Measurements from ENCODE around the gene CNTN4. TPM values are rescaled to one million over a fixed set of nuclear protein-coding genes. Genes with fewer than 3 reads are reported as not detected.

CNTN4 gene
- polyA plus RNA-seq, 1 donor (not counting 4 experiments of a cell fraction or from before 2014, with no cell fraction given) = not detected

- H3K4me3 ChIP-seq (ENCODE audit: control insufficient read depth in 2 of 3, extremely low read depth in 1 of 3, insufficient read depth in 2 of 3, low read depth in 1 of 3, low read length in 3 of 3) = no peak overlapping the region
- FAIRE-seq = no peak
- H3K27ac ChIP-seq (ENCODE audit: control insufficient read depth, insufficient read depth, low read length) = no peak overlapping the region
These were observed 755.0 kb downstream of the CNTN4 start for GRCh38 chr3:2853651-2854050.

DNA sequence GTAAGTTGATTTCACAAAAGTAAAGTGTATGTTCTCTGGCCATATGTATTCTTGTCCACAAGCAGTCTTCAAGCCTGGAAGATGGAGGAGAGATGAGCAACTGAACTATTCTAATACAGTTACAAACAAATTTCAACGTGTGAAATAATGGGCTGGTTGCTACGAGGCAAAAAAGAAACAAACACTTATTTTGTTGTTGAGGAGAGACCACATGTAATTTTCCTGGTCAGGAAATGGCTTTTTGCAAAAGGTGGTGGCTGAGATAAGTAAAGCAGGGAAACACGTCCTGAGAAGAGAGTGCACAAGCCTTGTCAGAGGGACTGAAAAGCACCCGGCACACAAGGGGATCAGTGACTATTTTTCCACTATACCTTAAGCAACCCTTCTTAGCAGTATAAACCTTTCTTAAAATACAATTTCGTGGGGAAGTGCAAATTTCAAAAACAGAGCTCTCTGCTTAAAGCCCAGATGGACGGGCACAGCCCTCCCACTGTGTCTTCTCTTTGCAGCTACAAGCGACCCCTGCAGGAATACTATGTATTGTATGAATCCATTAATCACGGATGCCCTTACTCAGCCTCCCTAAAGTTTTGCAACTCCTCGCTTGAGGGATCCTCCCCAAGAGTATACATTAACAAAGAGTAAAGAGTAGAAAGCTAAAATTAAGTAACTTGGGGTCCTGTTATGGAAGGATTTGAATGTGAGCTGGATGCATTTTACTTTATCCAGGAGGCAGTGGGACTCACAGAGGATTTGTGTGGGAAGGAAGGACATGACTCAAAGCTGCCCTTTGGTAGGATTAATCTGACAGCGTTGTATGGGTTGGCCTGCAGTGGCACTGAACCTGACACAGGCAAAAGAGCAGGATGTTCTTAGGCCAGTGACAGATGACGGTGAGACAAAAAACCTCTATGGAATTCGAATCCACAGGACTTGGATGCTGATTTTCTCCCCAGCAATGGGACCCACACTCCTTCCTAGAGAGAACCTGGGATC is 757.8 kb downstream of the CNTN4 start:
- no peaks in the 10 kb centered on the region for H4K20me1 ChIP-seq (ENCODE audit: control insufficient read depth, extremely low read depth, insufficient read depth, low read length)
- H3K4me2 ChIP-seq (ENCODE audit: control insufficient read depth, extremely low read depth, insufficient read depth, low read depth, low read length) = no peak overlapping the region
- H3K4me3 ChIP-seq (ENCODE audit: control insufficient read depth in 2 of 3, extremely low read depth in 1 of 3, insufficient read depth in 2 of 3, low read depth in 1 of 3, low read length in 3 of 3) = no peak overlapping the region
- no peak for TF ChIP-seq EZH2 (IDR thresholded peaks at IDR 0.05; ENCODE audit: low read length)
- TF ChIP-seq, protein P1, sequence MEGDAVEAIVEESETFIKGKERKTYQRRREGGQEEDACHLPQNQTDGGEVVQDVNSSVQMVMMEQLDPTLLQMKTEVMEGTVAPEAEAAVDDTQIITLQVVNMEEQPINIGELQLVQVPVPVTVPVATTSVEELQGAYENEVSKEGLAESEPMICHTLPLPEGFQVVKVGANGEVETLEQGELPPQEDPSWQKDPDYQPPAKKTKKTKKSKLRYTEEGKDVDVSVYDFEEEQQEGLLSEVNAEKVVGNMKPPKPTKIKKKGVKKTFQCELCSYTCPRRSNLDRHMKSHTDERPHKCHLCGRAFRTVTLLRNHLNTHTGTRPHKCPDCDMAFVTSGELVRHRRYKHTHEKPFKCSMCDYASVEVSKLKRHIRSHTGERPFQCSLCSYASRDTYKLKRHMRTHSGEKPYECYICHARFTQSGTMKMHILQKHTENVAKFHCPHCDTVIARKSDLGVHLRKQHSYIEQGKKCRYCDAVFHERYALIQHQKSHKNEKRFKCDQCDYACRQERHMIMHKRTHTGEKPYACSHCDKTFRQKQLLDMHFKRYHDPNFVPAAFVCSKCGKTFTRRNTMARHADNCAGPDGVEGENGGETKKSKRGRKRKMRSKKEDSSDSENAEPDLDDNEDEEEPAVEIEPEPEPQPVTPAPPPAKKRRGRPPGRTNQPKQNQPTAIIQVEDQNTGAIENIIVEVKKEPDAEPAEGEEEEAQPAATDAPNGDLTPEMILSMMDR (optimal IDR thresholded peaks at IDR 0.05 in 1 of 3, IDR thresholded peaks at IDR 0.05 in 1 of 3, conservative IDR thresholded peaks at IDR 0.05 in 1 of 3; ENCODE audit: extremely low read depth in 1 of 3, insufficient read depth in 2 of 3, low read length in 3 of 3) = no peak
- no peaks in the 10 kb centered on the region for H3K9me1 ChIP-seq (ENCODE audit: control insufficient read depth, extremely low read depth, insufficient read depth, low read length)
- dilution Hi-C loops (cut with MboI; ENCODE audit: extremely low pct_ligation_motif_present, low sequenced_read_pairs) = no loop called here
- FAIRE-seq (no peak), DNase-seq (ENCODE audit: low read depth, low spot score) (no peak)
- no peaks in the 10 kb centered on the region for H3K9me3 ChIP-seq (ENCODE audit: control insufficient read depth, low read depth, low read length)
- no peaks in the 10 kb centered on the region for H3K79me2 ChIP-seq (ENCODE audit: control insufficient read depth, insufficient read depth, low read length)
- H3K9ac ChIP-seq (ENCODE audit: control insufficient read depth, extremely low read depth, insufficient read depth, low read length) = no peak overlapping the region
- H2AFZ ChIP-seq (ENCODE audit: control insufficient read depth, low read length) = no peak overlapping the region
- H3K27ac ChIP-seq (ENCODE audit: control insufficient read depth, insufficient read depth, low read length) = no peak overlapping the region
- H3K36me3 ChIP-seq (ENCODE audit: control insufficient read depth in 2 of 2, extremely low read depth in 1 of 2, insufficient read depth in 2 of 2, low read length in 2 of 2) = no peaks in the 10 kb centered on the region
- H3K27me3 ChIP-seq (ENCODE audit: control insufficient read depth, extremely low read depth, insufficient read depth, low read length) = no peaks in the 10 kb centered on the region
- no peaks in the 10 kb centered on the region for H3K4me1 ChIP-seq (ENCODE audit: control insufficient read depth, extremely low read depth, insufficient read depth, low read length)

More at GRCh38 chr3:2853651-2854050, 755.0 kb downstream of the CNTN4 start:
- dilution Hi-C loops (cut with MboI; ENCODE audit: extremely low pct_ligation_motif_present, low sequenced_read_pairs) = no loop called here
- Histone ChIP-seq H3K9ac (ENCODE audit: control insufficient read depth, extremely low read depth, insufficient read depth, low read length) (no peak overlapping the region), H3K4me1 (ENCODE audit: control insufficient read depth, extremely low read depth, insufficient read depth, low read length) (no peaks in the 10 kb centered on the region), H3K36me3 (ENCODE audit: control insufficient read depth in 2 of 2, extremely low read depth in 1 of 2, insufficient read depth in 2 of 2, low read length in 2 of 2) (no peaks in the 10 kb centered on the region), H3K27me3 (ENCODE audit: control insufficient read depth, extremely low read depth, insufficient read depth, low read length) (no peaks in the 10 kb centered on the region), H4K20me1 (ENCODE audit: control insufficient read depth, extremely low read depth, insufficient read depth, low read length) (no peaks in the 10 kb centered on the region), H2AFZ (ENCODE audit: control insufficient read depth, low read length) (no peak overlapping the region), H3K4me2 (ENCODE audit: control insufficient read depth, extremely low read depth, insufficient read depth, low read depth, low read length) (no peak overlapping the region), H3K9me3 (ENCODE audit: control insufficient read depth, low read depth, low read length) (no peaks in the 10 kb centered on the region), H3K9me1 (ENCODE audit: control insufficient read depth, extremely low read depth, insufficient read depth, low read length) (no peaks in the 10 kb centered on the region), H3K79me2 (ENCODE audit: control insufficient read depth, insufficient read depth, low read length) (no peaks in the 10 kb centered on the region)
- TF ChIP-seq, protein P1 (optimal IDR thresholded peaks at IDR 0.05 in 1 of 3, IDR thresholded peaks at IDR 0.05 in 1 of 3, conservative IDR thresholded peaks at IDR 0.05 in 1 of 3; ENCODE audit: extremely low read depth in 1 of 3, insufficient read depth in 2 of 3, low read length in 3 of 3) = no peak
- no peak for TF ChIP-seq EZH2 (IDR thresholded peaks at IDR 0.05; ENCODE audit: low read length)
- no peak for DNase-seq (ENCODE audit: low read depth, low spot score)

Data from keratinocyte (primary cell).